ENCODE results near the gene GFAP. TPM values are rescaled to one million over a fixed set of nuclear protein-coding genes. Genes with fewer than 3 reads are reported as not detected.

The GFAP gene
- total RNA-seq, 2 experiments from 2014 or later = not detected

DNA sequence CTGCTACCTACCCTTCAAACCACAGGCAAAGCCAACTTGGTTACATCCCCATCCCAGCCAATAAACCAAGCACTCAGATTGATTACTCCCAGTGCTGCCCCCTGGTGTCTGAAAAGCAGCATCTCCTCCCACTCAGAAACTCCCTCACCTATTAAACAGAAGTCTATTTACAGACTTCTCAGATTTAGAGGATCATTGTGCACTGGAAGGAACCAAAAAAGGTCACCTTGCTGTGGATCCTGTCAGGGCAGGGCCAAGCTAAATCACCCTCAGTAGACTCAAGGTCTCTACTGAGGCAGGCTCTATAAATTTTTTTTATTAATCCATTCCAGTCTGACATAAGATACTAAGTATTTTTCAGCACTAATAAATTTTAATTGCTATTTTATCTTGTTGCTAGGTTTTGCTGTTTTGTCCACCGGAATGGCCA, 50.1 kb downstream of the GFAP start:
- H3K4me1 ChIP-seq (ENCODE audit: insufficient read depth, low read length) = no peaks in the 10 kb centered on the region
- ChIA-PET POLR2A (interaction anchor here (1.6 kb wide), 1 partner anchor 34 kb away, joined by 4 read pairs; the partner anchor contains the start of gene EFTUD2), CTCF (interaction anchor here (0.6 to 2.5 kb wide), 6 partner anchors 8 to 91 kb away, joined by 3 to 13 read pairs (median 4); no protein-coding TSS in a partner anchor)
- H3K4me3 ChIP-seq (ENCODE audit: low read length) = no peak overlapping the region
- DNase-seq = peak; percentile 44 to 88 (median 62)
- TF ChIP-seq CTCF (IDR thresholded peaks at IDR 0.05) = peak; percentile 85
- H3K27me3 ChIP-seq (ENCODE audit: control insufficient read depth in 1 of 2, insufficient read depth in 2 of 2, low read length in 2 of 2) = no peaks in the 10 kb centered on the region
- H3K36me3 ChIP-seq (ENCODE audit: insufficient read depth, low read length) = peaks cover 86% of the 10 kb centered on the region
- peaks cover 91% of the 10 kb centered on the region for H3K36me3 Mint-ChIP-seq (ENCODE audit: low read depth)
- H3K9me3 Mint-ChIP-seq = no peaks in the 10 kb centered on the region
- peak; percentile 80 for ATAC-seq (ENCODE audit: poor library complexity)
- H3K27ac Mint-ChIP-seq = no peak overlapping the region
- no peak overlapping the region for H3K27ac ChIP-seq (ENCODE audit: low read depth in 1 of 2, low read length in 2 of 2)
- H3K9me3 ChIP-seq (ENCODE audit: control insufficient read depth in 1 of 2, insufficient read depth in 1 of 2, low read length in 2 of 2) = no peaks in the 10 kb centered on the region
- H3K4me3 Mint-ChIP-seq = no peak overlapping the region
- intact Hi-C loops (cut with DNase I, micrococcal nuclease) = loop anchor here (1.0 to 10.0 kb wide), 4 partner anchors 86 to 332 kb away; no protein-coding TSS in a partner anchor
- H3K4me1 Mint-ChIP-seq (ENCODE audit: low read depth) = no peaks in the 10 kb centered on the region
- no peaks in the 10 kb centered on the region for H3K27me3 Mint-ChIP-seq

GRCh38 chr17:44864831-44865230, 50.5 kb downstream of the GFAP start:
- intact Hi-C loops (cut with DNase I, micrococcal nuclease) = loop anchor here (1.0 to 10.0 kb wide), 4 partner anchors 86 to 332 kb away; no protein-coding TSS in a partner anchor
- no peaks in the 10 kb centered on the region for H3K27me3 ChIP-seq (ENCODE audit: control insufficient read depth in 1 of 2, insufficient read depth in 2 of 2, low read length in 2 of 2)
- H3K36me3 Mint-ChIP-seq (ENCODE audit: low read depth) = peaks cover 91% of the 10 kb centered on the region
- ChIA-PET POLR2A (no interaction called here), CTCF (interaction anchor here (0.6 to 2.5 kb wide), 5 partner anchors 8 to 86 kb away, joined by 3 to 13 read pairs (median 4); no protein-coding TSS in a partner anchor)
- no peaks in the 10 kb centered on the region for H3K4me1 ChIP-seq (ENCODE audit: insufficient read depth, low read length)
- H3K36me3 ChIP-seq (ENCODE audit: insufficient read depth, low read length) = peaks cover 86% of the 10 kb centered on the region
- H3K9me3 Mint-ChIP-seq = no peaks in the 10 kb centered on the region
- no peak overlapping the region for H3K4me3 ChIP-seq (ENCODE audit: low read length)
- ATAC-seq (ENCODE audit: poor library complexity) = no peak
- no peaks in the 10 kb centered on the region for H3K27me3 Mint-ChIP-seq
- H3K27ac ChIP-seq (ENCODE audit: low read depth in 1 of 2, low read length in 2 of 2) = no peak overlapping the region
- DNase-seq = no peak
- no peak for TF ChIP-seq CTCF (IDR thresholded peaks at IDR 0.05)
- no peak overlapping the region for H3K27ac Mint-ChIP-seq
- H3K4me3 Mint-ChIP-seq = no peak overlapping the region
- H3K4me1 Mint-ChIP-seq (ENCODE audit: low read depth) = no peaks in the 10 kb centered on the region
- no peaks in the 10 kb centered on the region for H3K9me3 ChIP-seq (ENCODE audit: control insufficient read depth in 1 of 2, insufficient read depth in 1 of 2, low read length in 2 of 2)

DNA sequence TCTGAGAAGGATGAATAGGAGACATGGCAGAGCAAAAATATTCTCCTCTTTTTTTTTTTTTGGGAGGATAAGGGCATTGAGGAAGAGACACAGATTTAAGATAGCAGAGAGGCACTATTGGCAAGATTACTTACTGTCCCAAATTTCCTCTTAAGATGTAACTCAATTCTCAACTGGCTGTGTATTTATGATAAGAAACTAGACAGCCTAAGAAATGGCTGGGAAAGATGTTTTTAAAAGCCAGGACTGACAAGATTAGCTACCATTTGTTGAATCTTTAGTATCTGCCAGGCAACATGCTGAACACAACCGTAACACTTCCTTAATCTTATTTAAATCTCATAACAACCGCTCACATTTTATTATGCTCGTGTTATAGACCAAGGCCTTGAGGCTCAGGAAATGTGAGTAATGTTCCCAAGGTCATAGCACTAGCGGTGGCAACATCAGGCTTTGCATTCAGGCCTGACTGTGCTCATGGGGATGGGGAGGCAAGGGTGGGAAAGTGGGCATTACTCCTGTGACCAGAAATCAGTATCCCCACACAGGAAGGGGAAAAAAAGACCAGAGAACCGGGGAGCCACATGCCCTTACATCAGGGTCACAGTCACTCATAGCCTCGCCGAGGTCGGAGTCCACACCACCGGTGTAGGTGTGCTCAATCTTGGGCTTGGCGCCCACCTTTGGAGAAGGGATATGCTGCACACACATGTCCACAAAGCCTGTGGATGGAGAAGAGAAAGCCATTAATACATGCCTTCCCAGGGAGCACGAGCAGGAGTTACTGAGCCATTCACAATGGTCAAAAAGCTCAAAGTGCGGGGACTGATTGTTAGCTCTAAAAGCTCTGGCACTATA, 52.0 kb downstream of the GFAP start:
- H3K4me3 ChIP-seq (ENCODE audit: low read length) = no peak overlapping the region
- no peaks in the 10 kb centered on the region for H3K4me1 ChIP-seq (ENCODE audit: insufficient read depth, low read length)
- H3K27me3 ChIP-seq (ENCODE audit: control insufficient read depth in 1 of 2, insufficient read depth in 2 of 2, low read length in 2 of 2) = no peaks in the 10 kb centered on the region
- Mint-ChIP-seq H3K4me3 (no peak overlapping the region), H3K9me3 (no peaks in the 10 kb centered on the region), H3K27ac (no peak overlapping the region), H3K36me3 (ENCODE audit: low read depth) (peaks cover 91% of the 10 kb centered on the region), H3K27me3 (no peaks in the 10 kb centered on the region), H3K4me1 (ENCODE audit: low read depth) (no peaks in the 10 kb centered on the region)
- ChIA-PET CTCF (interaction anchor here (1.5 to 2.5 kb wide), 3 partner anchors 10 to 88 kb away, joined by 4 to 13 read pairs (median 8); no protein-coding TSS in a partner anchor), POLR2A (interaction anchor here (1.4 kb wide), 1 partner anchor 85 kb away, joined by 3 read pairs; no protein-coding TSS in a partner anchor)
- ATAC-seq (ENCODE audit: poor library complexity) (no peak), DNase-seq (no peak)
- no peak for TF ChIP-seq CTCF (IDR thresholded peaks at IDR 0.05)
- intact Hi-C loops (cut with DNase I, micrococcal nuclease) = loop anchor here in 1 of 2 experiments (10.0 kb wide), 1 partner anchor 328 kb away; no protein-coding TSS in a partner anchor
- H3K36me3 ChIP-seq (ENCODE audit: insufficient read depth, low read length) = peaks cover 86% of the 10 kb centered on the region
- no peak overlapping the region for H3K27ac ChIP-seq (ENCODE audit: low read depth in 1 of 2, low read length in 2 of 2)
- no peaks in the 10 kb centered on the region for H3K9me3 ChIP-seq (ENCODE audit: control insufficient read depth in 1 of 2, insufficient read depth in 1 of 2, low read length in 2 of 2)

Measured in CD4-positive, alpha-beta T cell (primary cell).